Motor neuron (in vitro differentiated cells): ENCODE measurements around the gene SLC38A10. TPM values are rescaled to one million over a fixed set of nuclear protein-coding genes. Genes with fewer than 3 reads are reported as not detected.
A peak's percentile ranks its signal among the peaks of the same experiment; 100 is the strongest.
"Not testable (repeated sequence)": the region's sequence is repeated elsewhere in the genome, so short reads cannot be mapped to it uniquely, and the experiment has no call there.

Experiments used
- ATAC-seq, 8 experiments: fragments of 200-7000 bp; cut with Tn5 transposase; replicated peaks in 6 of 8; 2 replicates each; pipeline ENCODE4 v1.8.0; 2021; ENCODE audit warnings: mild to moderate bottlenecking in 8 of 8, moderate library complexity in 8 of 8
- H3K27ac ChIP-seq, 2 donors: fragments of 250-450 bp; sonication (Bioruptor Pico); 2 replicates each; pipeline ENCODE4 v1.9.0; 2021; ENCODE audit warnings: antibody characterized with exemption in 2 of 2, mild to moderate bottlenecking in 2 of 2, moderate library complexity in 1 of 2
- H3K4me1 ChIP-seq, 2 donors: fragments of 250-450 bp; sonication (Bioruptor Pico); replicated peaks in 1 of 2; 2 replicates each; pipeline ENCODE4 v1.6.1; 2021; ENCODE audit warnings: antibody characterized with exemption in 2 of 2, mild to moderate bottlenecking in 2 of 2, moderate library complexity in 1 of 2
- H3K4me3 ChIP-seq, 5 donors: fragments of 250-450 bp; sonication (Bioruptor Pico); 2 replicates each; pipeline ENCODE4 v1.9.0; 2021; ENCODE audit warnings: antibody characterized with exemption in 5 of 5, mild to moderate bottlenecking in 5 of 5, moderate library complexity in 4 of 5
- WGBS, 10 experiments: fragments of 450-650 bp; shearing (Covaris generic); methylation state at CpG; one replicate each; pipeline ENCODE4 v1.0.0; 2022; 5-methylcytosine and 5-hydroxymethylcytosine counted together
- in situ Hi-C, 9 experiments: fragments of 400-800 bp; cut with MboI; loops; one replicate each; pipeline ENCODE4 v1.15.0; 2021; ENCODE audit warnings: low sequenced_read_pairs in 9 of 9, low pct_unique_long_range_greater_than_20kb in 2 of 9; ENCODE audit not compliant: unreplicated experiment in 9 of 9
- total RNA-seq, 8 experiments: library from RNA; unstranded; fragments of 300-600 nt; gene quantifications; 2 replicates each; pipeline versions ENCODE4 v1.2.3 to v1.2.4, GENCODE V29; 2022

SLC38A10 gene
- total RNA-seq, 8 experiments from 2014 or later = 29.0 to 57.1 (median 49.1) TPM

DNA sequence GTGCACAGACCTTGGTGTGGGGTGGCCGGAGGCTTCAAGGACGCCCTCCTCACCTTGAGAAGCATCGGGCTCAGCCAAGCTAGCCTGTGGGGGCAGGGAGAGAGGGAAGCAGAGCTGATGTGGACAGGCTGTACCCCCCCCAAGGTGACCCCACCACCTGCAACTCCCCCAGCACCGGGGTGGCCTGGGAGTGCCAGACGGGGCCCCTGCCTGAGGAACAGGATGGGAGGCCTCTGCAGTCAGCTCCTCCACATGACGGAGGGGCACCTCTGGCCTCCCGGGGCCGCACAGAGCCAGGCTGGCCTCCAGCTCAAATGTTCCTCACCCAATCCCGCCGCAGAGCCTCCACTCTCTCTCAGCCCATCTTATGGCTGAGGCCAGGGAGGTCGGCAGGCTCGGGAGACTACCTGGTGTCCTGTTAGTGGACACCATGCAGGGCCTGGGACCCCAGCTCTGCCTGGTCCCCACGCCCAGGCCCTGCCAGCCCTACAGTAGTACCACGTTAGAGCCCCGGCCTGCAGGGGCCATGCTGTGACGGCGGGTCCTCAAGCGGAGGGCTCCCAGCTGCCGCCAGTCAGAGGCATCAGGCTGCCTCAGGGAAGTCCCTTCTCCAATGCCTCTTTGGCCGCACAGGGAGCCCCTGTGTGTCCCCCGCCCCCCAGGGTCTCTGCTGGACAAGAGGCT lies 19.4 kb upstream of the SLC38A10 start:
- H3K27ac ChIP-seq = peak overlapping the region; percentile 51 to 68
- in situ Hi-C loops = no loop called here
- WGBS, 10 experiments = 79 to 82% methylated on average over 2 to 6 of the region's 21 CpGs; no CpG with 5 or more reads in 8 of the 10 experiments
- ATAC-seq = peak in 4 of 8 experiments; percentile 3 to 44 (median 18)
- peaks cover 69 to 73% of the 10 kb centered on the region in 2 donors for H3K4me1 ChIP-seq
- H3K4me3 ChIP-seq = no peak overlapping the region

DNA sequence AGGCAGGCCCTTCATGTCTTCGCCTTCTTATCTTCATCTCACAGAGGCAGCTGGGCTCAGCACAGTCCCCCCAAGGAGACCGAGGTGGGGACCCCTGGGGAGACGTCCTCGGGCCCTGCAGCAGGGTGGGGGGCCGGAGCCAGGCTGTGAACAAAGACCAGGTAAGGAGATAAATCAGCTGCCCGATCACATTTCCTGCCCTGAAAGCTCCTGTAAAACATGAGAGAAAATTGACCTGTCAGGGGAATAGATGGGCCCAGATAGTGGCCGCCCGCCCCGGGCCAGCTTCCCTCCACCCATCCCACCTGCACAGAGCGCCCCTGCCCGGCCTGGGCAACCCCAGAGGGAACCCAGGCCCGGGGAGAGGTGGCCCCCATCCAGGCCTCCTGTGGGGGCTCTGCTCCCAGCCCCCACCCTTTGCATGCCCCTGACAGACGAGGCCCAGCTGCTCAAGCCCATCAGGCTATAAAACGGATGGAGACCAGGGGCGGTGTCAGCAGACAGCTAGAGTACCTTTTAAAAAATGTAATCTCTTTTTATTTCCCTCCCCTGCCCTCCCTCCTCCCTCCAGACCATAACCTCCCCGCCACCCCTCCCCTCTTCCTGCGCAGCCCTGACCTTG lies 18.8 kb upstream of the SLC38A10 start:
- ATAC-seq = no peak
- H3K4me1 ChIP-seq = peaks cover 73 to 76% of the 10 kb centered on the region in 2 donors
- H3K4me3 ChIP-seq = no peak overlapping the region
- peak overlapping the region; percentile 51 to 68 for H3K27ac ChIP-seq
- in situ Hi-C loops = no loop called here
- 59 to 100% methylated on average over 1 to 6 of the region's 17 CpGs; no CpG with 5 or more reads in 8 of the 10 experiments for WGBS, 10 experiments

DNA sequence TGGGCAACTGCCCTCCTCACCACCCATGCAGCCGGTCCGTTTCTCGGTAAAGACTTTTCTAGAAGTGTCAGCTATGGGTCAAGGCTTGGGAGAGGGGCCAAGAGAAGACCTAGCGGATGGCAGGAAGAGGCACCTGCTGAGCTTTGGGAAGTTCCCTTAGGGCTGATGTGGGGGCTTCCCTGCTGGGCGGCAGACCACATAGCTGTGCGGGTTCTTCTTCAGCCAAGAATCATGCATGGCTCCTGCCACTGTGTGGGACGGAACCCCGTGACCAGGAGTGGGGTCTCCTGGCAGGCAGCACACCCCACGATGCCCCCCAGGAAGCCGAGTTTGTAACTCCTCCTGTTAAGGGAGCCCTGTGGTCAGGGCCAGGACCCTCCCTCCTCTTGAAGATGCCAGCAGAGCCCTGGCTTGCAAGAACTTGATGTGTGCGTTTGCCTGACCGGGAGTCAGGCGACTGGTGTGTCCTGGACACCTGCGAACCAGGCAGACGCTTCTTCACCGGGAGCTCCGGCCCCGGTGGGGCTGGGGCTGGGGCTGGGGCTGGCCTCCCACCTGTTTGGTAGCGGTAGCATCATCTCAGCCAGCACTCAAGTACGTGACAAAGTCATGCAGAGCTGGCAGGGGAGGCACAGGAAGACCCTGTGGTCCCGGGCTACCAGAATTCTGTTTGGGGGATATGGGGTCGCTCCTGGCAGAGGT lies 17.7 kb upstream of the SLC38A10 start:
- WGBS, 10 experiments = 81 to 100% (median 97%) methylated on average over 1 to 5 of the region's 22 CpGs; no CpG with 5 or more reads in 7 of the 10 experiments
- ATAC-seq = no peak
- no peak overlapping the region for H3K4me3 ChIP-seq
- no peak overlapping the region for H3K27ac ChIP-seq
- H3K4me1 ChIP-seq = peaks cover 65 to 66% of the 10 kb centered on the region in 2 donors
- in situ Hi-C loops = no loop called here

DNA sequence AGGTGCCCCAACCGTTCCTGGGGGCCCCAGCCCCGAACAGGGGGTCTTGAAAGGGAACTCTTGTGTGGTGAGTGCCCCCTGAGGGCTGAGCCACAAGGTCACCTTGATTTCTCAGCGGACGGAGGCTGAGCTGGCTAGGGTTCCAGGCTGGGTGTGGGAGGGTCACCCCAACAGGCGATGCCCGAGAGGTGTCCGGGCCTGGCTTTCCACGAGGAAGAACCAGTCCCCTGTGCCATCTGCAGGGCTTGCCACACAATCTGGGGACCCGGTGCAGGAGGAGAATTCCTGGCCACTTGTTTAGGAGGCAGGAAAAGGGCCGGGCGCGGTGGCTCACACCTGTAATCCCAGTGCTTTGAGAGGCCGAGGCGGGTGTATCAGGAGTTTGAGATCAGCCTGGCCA lies 16.8 kb upstream of the SLC38A10 start:
- in situ Hi-C loops = no loop called here
- Histone ChIP-seq H3K4me1 (peaks cover 60% of the 10 kb centered on the region in 2 donors), H3K27ac (peak overlapping the region; percentile 52 to 88), H3K4me3 (no peak overlapping the region)
- no peak for ATAC-seq
- WGBS, 10 experiments = 80 to 100% (median 83%) methylated on average over 1 to 3 of the region's 14 CpGs; no CpG with 5 or more reads in 5 of the 10 experiments

DNA sequence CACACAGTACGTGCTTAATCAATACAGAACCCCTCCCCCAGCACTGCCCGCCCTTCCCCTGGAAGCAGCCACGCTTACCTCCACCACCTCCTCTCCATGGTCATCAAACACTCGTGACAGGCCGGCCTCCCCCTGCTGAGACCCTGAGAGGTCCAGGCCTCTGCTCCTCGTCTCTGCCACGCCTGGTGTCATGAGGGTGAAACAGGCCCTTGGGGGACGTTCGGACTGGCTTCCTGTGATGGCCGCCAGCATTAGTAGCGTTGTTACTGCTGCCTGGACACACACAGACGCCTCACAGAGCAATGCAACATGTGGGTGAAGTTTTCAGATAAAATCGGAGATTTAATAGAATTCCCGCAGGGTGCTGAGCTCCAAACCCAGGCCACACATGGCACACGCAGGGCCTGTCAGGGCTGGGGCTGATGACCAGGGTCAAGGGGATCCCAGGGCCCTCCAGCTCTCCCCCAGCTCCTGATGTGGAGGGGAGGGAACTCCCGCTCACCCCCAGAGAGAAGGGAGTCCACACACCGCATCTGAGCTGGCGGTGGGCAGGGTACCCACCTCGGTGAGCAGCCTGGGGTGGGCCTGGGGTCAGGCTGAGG lies 15.9 kb upstream of the SLC38A10 start:
- H3K27ac ChIP-seq = peak overlapping the region; percentile 52 to 88
- H3K4me3 ChIP-seq = no peak overlapping the region
- in situ Hi-C loops = no loop called here
- H3K4me1 ChIP-seq = peaks cover 59 to 68% of the 10 kb centered on the region in 2 donors
- WGBS, 10 experiments = 33% methylated on average over 1 to 3 of the region's 19 CpGs; no CpG with 5 or more reads in 8 of the 10 experiments
- ATAC-seq = peak in 5 of 8 experiments; percentile 47 to 81 (median 75)

DNA sequence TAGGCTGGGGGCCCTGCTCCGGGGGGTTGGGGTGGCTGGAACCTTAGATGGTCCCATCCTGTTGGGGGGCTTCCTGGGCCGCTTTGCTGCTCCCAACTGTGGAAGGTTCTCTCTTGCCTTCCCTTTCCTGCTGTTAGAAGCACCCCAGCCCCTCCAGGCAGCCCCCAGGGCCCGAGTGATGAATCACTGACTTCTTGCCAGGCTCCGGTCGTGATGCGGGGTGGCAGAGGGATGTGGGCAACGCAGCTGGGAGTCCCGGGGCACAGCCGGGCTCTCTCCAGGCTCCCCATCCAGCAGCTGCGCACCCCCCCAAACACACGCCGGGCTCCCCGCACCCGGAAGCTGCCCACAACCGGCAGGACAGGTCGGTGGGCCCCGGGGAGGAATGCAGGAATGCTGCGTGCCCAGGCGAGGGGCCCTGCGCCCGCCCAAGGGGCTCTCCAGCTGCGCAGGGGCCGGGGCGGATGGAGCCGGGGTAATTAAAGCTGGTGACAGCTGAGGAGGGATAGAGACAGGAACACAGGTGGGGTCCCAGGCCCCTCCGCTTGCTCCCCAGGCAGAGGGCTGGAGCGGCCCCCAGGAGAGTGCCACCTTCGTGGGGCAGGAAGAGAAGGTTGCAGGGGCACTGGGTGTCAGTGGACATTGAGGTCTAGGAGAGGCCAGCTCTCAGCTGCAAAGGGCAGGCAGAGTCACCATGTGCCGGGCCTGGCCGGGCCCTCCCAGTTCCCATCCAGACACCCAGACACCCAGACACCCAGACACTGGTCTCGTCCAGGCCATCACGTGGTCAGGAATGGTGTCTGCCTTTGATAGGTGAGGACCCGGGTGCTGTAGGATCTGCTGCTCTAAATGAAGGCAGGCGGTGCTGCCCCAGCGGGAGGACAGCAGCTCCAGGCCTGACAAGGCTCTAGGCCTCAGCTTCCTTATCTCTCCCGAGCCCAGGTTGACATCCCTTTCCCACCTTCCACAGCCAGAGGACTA lies 15.0 kb upstream of the SLC38A10 start:
- 45 to 90% (median 77%) methylated on average over 1 to 16 of the region's 36 CpGs; no CpG with 5 or more reads in 6 of the 10 experiments for WGBS, 10 experiments
- ATAC-seq = no peak
- in situ Hi-C loops = no loop called here
- Histone ChIP-seq H3K4me1 (peaks cover 66 to 68% of the 10 kb centered on the region in 2 donors), H3K27ac (peak overlapping the region; percentile 65 to 88), H3K4me3 (no peak overlapping the region)

DNA sequence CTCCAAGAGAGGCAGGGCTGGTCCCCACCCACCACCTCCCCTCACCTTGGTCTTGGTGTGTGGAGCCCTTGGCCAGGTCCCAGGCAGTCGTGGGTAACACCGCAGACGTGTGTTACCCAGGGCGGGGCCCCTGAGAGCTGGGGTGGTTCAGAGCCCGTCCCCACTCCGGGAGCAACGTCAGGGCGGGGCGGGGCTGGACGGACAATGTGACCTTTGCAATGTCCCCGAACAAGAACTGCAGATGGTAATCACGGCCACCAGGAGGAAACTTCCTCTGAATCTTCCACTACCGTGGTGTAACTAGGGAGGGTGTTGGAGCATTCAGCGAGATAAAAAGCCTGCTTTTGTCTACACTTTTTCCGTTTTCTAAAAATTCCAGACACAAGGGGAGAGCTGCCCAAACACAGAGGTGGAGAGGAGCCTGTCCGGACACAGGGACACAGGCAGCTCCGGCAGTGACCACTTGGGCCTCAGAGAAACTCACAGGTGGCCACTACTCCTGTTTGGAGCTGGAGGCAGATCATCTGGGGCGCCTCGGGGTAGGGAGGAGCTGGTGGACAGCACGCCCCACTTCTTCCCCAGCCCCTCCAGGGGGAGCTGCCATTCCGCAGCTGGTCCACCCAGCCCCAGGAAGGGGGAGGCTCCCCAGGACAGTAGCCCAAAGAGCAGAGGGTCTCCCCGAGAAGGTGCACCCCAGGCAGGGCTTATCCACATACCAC lies 14.2 kb upstream of the SLC38A10 start:
- Histone ChIP-seq H3K27ac (peak overlapping the region; percentile 65 to 88), H3K4me1 (peaks cover 59 to 60% of the 10 kb centered on the region in 2 donors), H3K4me3 (no peak overlapping the region)
- WGBS, 10 experiments = 0 to 30% (median 0%) methylated on average over 1 to 5 of the region's 22 CpGs; no CpG with 5 or more reads in 4 of the 10 experiments
- in situ Hi-C loops = no loop called here
- peak; percentile 56 to 96 (median 75) for ATAC-seq

DNA sequence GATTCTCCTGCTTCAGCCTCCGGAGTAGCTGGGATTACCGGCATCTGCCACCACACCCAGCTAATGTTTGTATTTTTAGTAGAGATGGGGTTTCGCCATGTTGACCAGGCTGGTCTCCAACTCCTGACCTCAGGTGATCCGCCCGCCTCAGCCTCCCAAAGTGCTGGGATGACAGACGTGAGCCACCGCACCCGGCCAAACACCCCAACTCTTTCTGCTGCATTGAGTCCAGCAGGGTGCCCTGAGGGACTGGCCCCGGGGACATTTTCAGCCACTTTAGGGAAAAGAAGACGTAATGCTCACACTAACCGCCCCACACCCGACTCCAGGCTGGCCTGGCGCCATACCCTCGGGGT lies 13.7 kb upstream of the SLC38A10 start:
- ATAC-seq, in situ Hi-C loops, H3K4me3 ChIP-seq: not testable (repeated sequence)
- Histone ChIP-seq H3K27ac (peak overlapping the region; percentile 65 to 88), H3K4me1 (peaks cover 54 to 55% of the 10 kb centered on the region in 2 donors)
- WGBS, 10 experiments = 0 to 100% (median 95%) methylated on average over 1 to 4 of the region's 14 CpGs; no CpG with 5 or more reads in 4 of the 10 experiments

DNA sequence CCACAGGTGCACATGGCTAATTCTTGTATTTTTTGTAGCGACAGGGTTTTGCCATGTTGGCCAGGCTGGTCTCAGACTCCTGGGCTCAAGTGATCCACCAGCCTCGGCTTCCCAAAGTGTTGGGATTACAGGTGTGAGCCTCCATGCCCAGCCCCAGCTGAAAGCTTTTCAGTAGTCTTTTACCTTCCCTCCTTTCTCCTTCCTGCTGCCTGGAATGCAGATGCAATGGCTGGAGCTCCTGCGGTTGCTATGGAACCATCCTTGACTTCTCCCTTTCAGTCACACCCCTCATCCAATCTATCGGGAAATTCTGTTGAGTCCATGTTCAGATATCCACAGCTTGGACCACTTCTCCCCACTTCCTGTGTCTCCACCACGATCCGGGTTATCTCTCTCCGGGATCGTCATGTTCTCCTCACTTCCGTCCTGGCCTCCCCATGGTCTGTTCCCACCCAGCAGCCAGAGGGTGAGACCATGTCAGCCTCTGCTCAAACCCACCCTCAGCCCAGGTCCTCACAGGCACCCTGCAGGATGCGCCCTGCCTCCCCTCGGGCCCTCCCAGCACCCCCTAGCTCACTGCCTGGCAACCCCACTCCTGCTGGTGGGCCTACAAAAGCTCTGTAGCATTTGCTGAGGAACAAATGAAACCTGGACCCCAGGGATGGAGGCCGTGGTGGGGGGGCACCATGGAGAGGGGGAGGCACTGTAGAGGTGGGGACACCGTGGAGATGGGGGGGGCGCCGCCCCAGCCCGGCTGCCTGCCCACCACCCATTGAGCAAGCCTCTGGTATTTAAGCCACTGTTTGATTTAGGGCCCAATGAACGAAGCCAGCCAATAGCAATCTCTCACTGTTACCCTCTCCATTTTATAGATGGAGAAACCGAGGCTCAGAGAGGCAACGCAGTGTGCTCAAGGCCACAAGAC lies 12.8 kb upstream of the SLC38A10 start:
- in situ Hi-C loops = no loop called here
- H3K4me3 ChIP-seq = no peak overlapping the region
- WGBS, 10 experiments = 60 to 100% (median 90%) methylated on average over 1 to 8 of the region's 19 CpGs
- ATAC-seq = no peak
- H3K27ac ChIP-seq = no peak overlapping the region
- peaks cover 49% of the 10 kb centered on the region in 2 donors for H3K4me1 ChIP-seq

DNA sequence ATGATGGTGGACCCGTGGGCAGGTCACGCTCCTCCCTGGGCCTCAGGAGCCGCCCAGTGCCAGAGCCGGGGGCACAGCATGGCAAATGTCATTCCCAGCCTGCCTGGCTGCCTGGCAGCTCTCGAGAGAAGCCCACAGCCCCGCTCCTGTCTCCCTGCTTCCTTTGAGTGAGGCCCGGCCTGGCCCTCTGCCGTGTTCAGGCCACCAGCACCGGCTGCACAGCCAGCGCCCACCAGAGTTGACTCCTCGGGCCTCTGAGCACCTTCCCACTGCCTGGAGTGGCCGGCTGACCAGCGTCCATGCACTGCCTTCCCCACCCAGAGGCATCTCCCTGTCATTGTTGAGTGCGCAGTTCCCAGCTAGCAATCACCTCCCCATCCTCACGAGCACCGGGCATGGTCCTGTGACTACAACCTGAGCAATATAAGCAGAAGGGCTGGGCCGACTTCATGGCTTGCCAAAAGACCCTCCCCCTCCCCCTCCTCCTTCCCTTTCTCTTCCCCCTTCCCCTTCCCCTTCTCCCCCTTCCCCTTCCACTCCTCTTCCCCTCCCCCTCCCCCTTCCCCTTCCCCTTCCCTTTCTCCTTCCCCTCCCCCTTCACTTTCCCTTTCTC lies 11.9 kb upstream of the SLC38A10 start:
- ATAC-seq = no peak
- Histone ChIP-seq H3K4me3 (no peak overlapping the region), H3K27ac (no peak overlapping the region), H3K4me1 (peaks cover 49 to 50% of the 10 kb centered on the region in 2 donors)
- WGBS, 10 experiments = 60 to 88% (median 81%) methylated on average over 2 to 8 of the region's 17 CpGs; no CpG with 5 or more reads in 6 of the 10 experiments
- in situ Hi-C loops = no loop called here
